ENCODE measurements around the gene KIAA2012.

GRCh38 chr2:202109139-202109736 lies 36.2 kb downstream of the KIAA2012 start:
- TF ChIP-seq FOXM1 (IDR thresholded peaks at IDR 0.05; ENCODE audit: borderline replicate concordance) = no peak
- TF ChIP-seq ARNT (IDR thresholded peaks at IDR 0.05) = no peak
- no peak for TF ChIP-seq CTBP1 (IDR thresholded peaks at IDR 0.05; ENCODE audit: borderline replicate concordance)
